Large intestine (tissue), 3 donors: ENCODE measurements around the gene CACNB3. TPM values are rescaled to one million over a fixed set of nuclear protein-coding genes. Genes with fewer than 3 reads are reported as not detected.
A peak's percentile ranks its signal among the peaks of the same experiment; 100 is the strongest.
"Not testable (repeated sequence)": the region's sequence is repeated elsewhere in the genome, so short reads cannot be mapped to it uniquely, and the experiment has no call there.

Source experiments
- DNase-seq, 2 donors: peaks; one replicate each; pipeline versions ENCODE4 v3.0.0 to v3.0.0-alpha.2; 2013
- H3K27ac ChIP-seq: one replicate; pipeline ENCODE4 v1.5.1; 2013; ENCODE audit warnings: low read length
- H3K27me3 ChIP-seq: 2 replicates; pipeline ENCODE4 v1.6.1; 2013; ENCODE audit warnings: low read length; ENCODE audit not compliant: control insufficient read depth, insufficient read depth
- H3K36me3 ChIP-seq: 2 replicates; pipeline ENCODE4 v1.6.1; 2013; ENCODE audit warnings: low read length; ENCODE audit not compliant: control insufficient read depth, insufficient read depth
- H3K4me1 ChIP-seq: one replicate; pipeline ENCODE4 v1.6.1; 2013; ENCODE audit warnings: low read length; ENCODE audit not compliant: control insufficient read depth, insufficient read depth
- H3K4me3 ChIP-seq: one replicate; pipeline ENCODE4 v1.5.1; 2013; ENCODE audit warnings: low read length
- H3K9me3 ChIP-seq: one replicate; pipeline ENCODE4 v1.6.1; 2013; ENCODE audit warnings: mild to moderate bottlenecking, low read depth, low read length, moderate library complexity; ENCODE audit not compliant: control insufficient read depth
- WGBS: methylation state at CpG from one replicate; pipeline ENCODE4 v1.1.5; 2013; ENCODE audit warnings: low lambda C conversion rate; ENCODE audit not compliant: insufficient coverage; 5-methylcytosine and 5-hydroxymethylcytosine counted together
- polyA plus RNA-seq: library from polyadenylated mRNA; unstranded; fragments of 120-200 nt; gene quantifications from one replicate; pipeline ENCODE4 v1.2.1, GENCODE V29; 2013

CACNB3 gene
- polyA plus RNA-seq, 1 donor: 20.6 TPM

- H3K9me3 ChIP-seq: no peaks in the 10 kb centered on the region
- WGBS: no CpG with 5 or more reads among the region's 2 CpGs
- no peaks in the 10 kb centered on the region for H3K4me1 ChIP-seq
- no peak for DNase-seq
- H3K4me3 ChIP-seq: no peak overlapping the region
- no peak overlapping the region for H3K27ac ChIP-seq
- H3K36me3 ChIP-seq: peaks cover 85% of the 10 kb centered on the region
- no peaks in the 10 kb centered on the region for H3K27me3 ChIP-seq
Observed at GRCh38 chr12:48828293-48828692, 10.0 kb downstream of the CACNB3 start.

- Histone ChIP-seq H3K4me1 (no peaks in the 10 kb centered on the region), H3K9me3 (no peaks in the 10 kb centered on the region), H3K27ac (no peak overlapping the region), H3K4me3 (no peak overlapping the region), H3K36me3 (peaks cover 87% of the 10 kb centered on the region), H3K27me3 (no peaks in the 10 kb centered on the region)
- no peak for DNase-seq
- no CpG with 5 or more reads among the region's 16 CpGs for WGBS
Observed at GRCh38 chr12:48828841-48829575, 10.7 kb downstream of the CACNB3 start.

GRCh38 chr12:48831257-48831656 is 13.0 kb downstream of the CACNB3 start:
- no peak for DNase-seq
- Histone ChIP-seq H3K27me3 (no peaks in the 10 kb centered on the region), H3K4me3 (no peak overlapping the region), H3K36me3 (peaks cover 90% of the 10 kb centered on the region), H3K9me3 (no peaks in the 10 kb centered on the region), H3K4me1 (no peaks in the 10 kb centered on the region), H3K27ac (no peak overlapping the region)
- 98% methylated on average over 5 of the region's 6 CpGs for WGBS

GRCh38 chr12:48832321-48833060 is 14.2 kb downstream of the CACNB3 start:
- H3K4me3 ChIP-seq: no peak overlapping the region
- no peak for DNase-seq
- peaks cover 92% of the 10 kb centered on the region for H3K36me3 ChIP-seq
- H3K4me1 ChIP-seq: no peaks in the 10 kb centered on the region
- no peaks in the 10 kb centered on the region for H3K9me3 ChIP-seq
- no peak overlapping the region for H3K27ac ChIP-seq
- no CpG with 5 or more reads among the region's 12 CpGs for WGBS
- H3K27me3 ChIP-seq: no peaks in the 10 kb centered on the region

GRCh38 chr12:48838048-48838447 is 19.8 kb downstream of the CACNB3 start:
- WGBS: no CpG with 5 or more reads among the region's 4 CpGs
- H3K27ac ChIP-seq: no peak overlapping the region
- no peaks in the 10 kb centered on the region for H3K9me3 ChIP-seq
- H3K36me3 ChIP-seq: peaks cover 63% of the 10 kb centered on the region
- H3K27me3 ChIP-seq: no peaks in the 10 kb centered on the region
- DNase-seq: no peak
- no peaks in the 10 kb centered on the region for H3K4me1 ChIP-seq
- no peak overlapping the region for H3K4me3 ChIP-seq

GRCh38 chr12:48842021-48842420 is 23.7 kb downstream of the CACNB3 start:
- WGBS: no CpG with 5 or more reads among the region's 29 CpGs
- not testable (repeated sequence) for H3K4me3 ChIP-seq, DNase-seq, H3K4me1 ChIP-seq, H3K9me3 ChIP-seq, H3K27me3 ChIP-seq, H3K27ac ChIP-seq
- peaks cover 60% of the 10 kb centered on the region for H3K36me3 ChIP-seq

- H3K4me3 ChIP-seq: peak within 1 kb of the TSS; percentile 99
- peaks cover 12% of the 10 kb centered on the region for H3K36me3 ChIP-seq
- peak within 1 kb of the TSS; percentile 76 for H3K27ac ChIP-seq
- 0% methylated on average over 6 of the region's 53 CpGs for WGBS
- H3K9me3 ChIP-seq: no peaks in the 10 kb centered on the region
- H3K27me3 ChIP-seq: no peaks in the 10 kb centered on the region
- H3K4me1 ChIP-seq: peaks cover 7% of the 10 kb centered on the region
- peak; percentile 98 for DNase-seq
Observed at GRCh38 chr12:48851883-48852733, 33.8 kb downstream of the CACNB3 start, which contains the start of gene DDX23. TSS of gene DDX23 (minus strand) at chr12:48852163. CDS start at chr12:48845782, 6,381 bp downstream.

- peaks cover 12% of the 10 kb centered on the region for H3K36me3 ChIP-seq
- peaks cover 7% of the 10 kb centered on the region for H3K4me1 ChIP-seq
- no peaks in the 10 kb centered on the region for H3K9me3 ChIP-seq
- peak overlapping the region; percentile 29 for H3K27ac ChIP-seq
- no CpG with 5 or more reads among the region's 11 CpGs for WGBS
- no peaks in the 10 kb centered on the region for H3K27me3 ChIP-seq
- DNase-seq: peak; percentile 81 to 86
- H3K4me3 ChIP-seq: peak overlapping the region; percentile 99
Observed at GRCh38 chr12:48852734-48853688, 34.7 kb downstream of the CACNB3 start.

GRCh38 chr12:48854488-48854887 is 36.2 kb downstream of the CACNB3 start:
- no CpG with 5 or more reads among the region's 4 CpGs for WGBS
- Histone ChIP-seq H3K9me3 (no peaks in the 10 kb centered on the region), H3K27me3 (no peaks in the 10 kb centered on the region), H3K27ac (no peak overlapping the region), H3K4me1 (peaks cover 7% of the 10 kb centered on the region), H3K4me3 (no peak overlapping the region), H3K36me3 (peaks cover 5% of the 10 kb centered on the region)
- no peak for DNase-seq
